Measurements from ENCODE around the gene GART. TPM values are rescaled to one million over a fixed set of nuclear protein-coding genes. Genes with fewer than 3 reads are reported as not detected.
A peak's percentile ranks its signal among the peaks of the same experiment; 100 is the strongest.

Gene GART
- total and polyA plus RNA-seq, 2 of the 4 experiments (the other 2 are of a cell fraction) = 29.9 to 73.8 TPM

- Histone ChIP-seq H3K27ac (ENCODE audit: insufficient read depth, low read length) (no peak overlapping the region), H3K9ac (ENCODE audit: low read depth, low read length) (no peak overlapping the region), H3K9me3 (ENCODE audit: control insufficient read depth, insufficient read depth, low read length) (no peaks in the 10 kb centered on the region), H4K8ac (ENCODE audit: low read depth in 2 of 2, low read length in 2 of 2) (no peak overlapping the region), H3K36me3 (ENCODE audit: control insufficient read depth, insufficient read depth, low read length) (peaks cover 66% of the 10 kb centered on the region), H2BK5ac (ENCODE audit: low read depth, low read length, poor library complexity, severe bottlenecking) (no peak overlapping the region), H3K79me1 (ENCODE audit: low read depth in 1 of 2, low read length in 2 of 2) (peaks cover 37 to 65% of the 10 kb centered on the region in 2 experiments), H2BK15ac (ENCODE audit: low read depth, low read length) (no peak overlapping the region), H2AFZ (replicated peaks; ENCODE audit: low read length, poor library complexity) (no peak overlapping the region), H2AK5ac (ENCODE audit: low read depth, low read length) (no peak overlapping the region), H3K9me1 (ENCODE audit: insufficient read depth, low read length) (peaks cover 19% of the 10 kb centered on the region), H3K56ac (ENCODE audit: extremely low read depth, insufficient read depth, low read length) (no peak overlapping the region), H4K20me1 (ENCODE audit: insufficient read depth, low read length) (peaks cover 92% of the 10 kb centered on the region), H4K91ac (ENCODE audit: insufficient read depth, low read depth, low read length) (no peak overlapping the region), H2AK9ac (replicated peaks; ENCODE audit: low read depth, low read length, poor library complexity) (peak overlapping the region; percentile 5), H3K23ac (ENCODE audit: low read depth, low read length) (no peak overlapping the region), H3K4me2 (ENCODE audit: low read depth, low read length) (no peak overlapping the region), H3K27me3 (ENCODE audit: control insufficient read depth, insufficient read depth, low read length) (no peaks in the 10 kb centered on the region), H2BK120ac (ENCODE audit: low read depth, low read length) (no peak overlapping the region), H3K4ac (ENCODE audit: low read depth, low read length) (no peak overlapping the region), H3K14ac (replicated peaks; ENCODE audit: low read depth, low read length) (no peak overlapping the region), H3K4me1 (ENCODE audit: control insufficient read depth, insufficient read depth, low read length) (no peaks in the 10 kb centered on the region), H3K4me3 (ENCODE audit: insufficient read depth, low read depth, low read length) (no peak overlapping the region), H2BK20ac (ENCODE audit: low read depth, low read length) (no peak overlapping the region), H4K5ac (ENCODE audit: low read depth, low read length) (no peak overlapping the region), H3K18ac (ENCODE audit: low read depth, low read length) (no peak overlapping the region)
- in situ Hi-C loops (cut with MboI; ENCODE audit: low sequenced_read_pairs) = no loop called here
- no peak for TF ChIP-seq NFE2L2 (IDR thresholded peaks at IDR 0.05; ENCODE audit: low read depth, low read length)
- TF ChIP-seq CTCF (conservative IDR thresholded peaks at IDR 0.05; ENCODE audit: low read depth, low read length) = no peak
- peak; percentile 56 for TF ChIP-seq CEBPB (IDR thresholded peaks at IDR 0.05; ENCODE audit: low read depth, low read length)
- no peak for TF ChIP-seq RCOR1 (IDR thresholded peaks at IDR 0.05; ENCODE audit: insufficient replicate concordance, low read length)
- no TSS peak for BruUV-seq (replicated peaks)
- ChIA-PET CTCF (interaction anchor here (0.6 kb wide), 1 partner anchor 39 kb away, joined by 3 read pairs; no protein-coding TSS in a partner anchor), POLR2A (ENCODE audit: unreplicated experiment) (interaction anchor here (1.3 kb wide), 1 partner anchor 9 kb away, joined by 3 read pairs; the partner anchor contains the start of gene SON)
- 97% methylated on average over 21 of the region's 24 CpGs; no CpG with 5 or more reads in 1 of the 2 experiments for WGBS, 2 experiments (ENCODE audit: extremely low coverage in 2 of 2, insufficient read length in 1 of 2)
- intact Hi-C loops (cut with micrococcal nuclease) = no loop called here
- DNase-seq (peak; percentile 22), ATAC-seq (ENCODE audit: low read depth) (no peak)
- dilution Hi-C loops (cut with HindIII; ENCODE audit: low sequenced_read_pairs, unreplicated experiment) = no loop called here
These were observed 10.4 kb upstream of the GART start for GRCh38 chr21:33552093-33552998.

All from IMR-90 (cell line).